Skeletal muscle cell (primary cell): Measurements from ENCODE around the gene PTAR1.

Experiments
- DNase-seq: peaks from one replicate; pipeline ENCODE4 v3.0.0-alpha.2; 2010; ENCODE audit warnings: low read depth
- H3K4me3 ChIP-seq: 2 replicates; pipeline ENCODE4 v1.5.1; 2011; ENCODE audit warnings: low read depth, mild to moderate bottlenecking, control low read depth, low read length, moderate library complexity

Gene PTAR1

GRCh38 chr9:69757996-69758675 is 1.7 kb downstream of the PTAR1 start:
- DNase-seq, result no peak

GRCh38 chr9:69755205-69755604 is 4.6 kb downstream of the PTAR1 start:
- H3K4me3 ChIP-seq, result no peak overlapping the region
- no peak for DNase-seq

More at GRCh38 chr9:69757996-69758675, 1.7 kb downstream of the PTAR1 start:
- H3K4me3 ChIP-seq, result peak overlapping the region; percentile 89

- no peak for DNase-seq
- H3K4me3 ChIP-seq, result no peak overlapping the region
Observed at GRCh38 chr9:69753830-69754229, 6.0 kb downstream of the PTAR1 start.

- DNase-seq, result no peak
- H3K4me3 ChIP-seq, result no peak overlapping the region
Observed at GRCh38 chr9:69750085-69750484, 9.7 kb downstream of the PTAR1 start.

GRCh38 chr9:69748304-69748703 is 11.5 kb downstream of the PTAR1 start:
- no peak for DNase-seq
- H3K4me3 ChIP-seq, result no peak overlapping the region

- H3K4me3 ChIP-seq, result no peak overlapping the region
- no peak for DNase-seq
Observed at GRCh38 chr9:69746859-69747560, 12.8 kb downstream of the PTAR1 start.

GRCh38 chr9:69745716-69746437 is 13.9 kb downstream of the PTAR1 start:
- no peak overlapping the region for H3K4me3 ChIP-seq

GRCh38 chr9:69744688-69745380 is 15.0 kb downstream of the PTAR1 start:
- no peak for DNase-seq
- no peak overlapping the region for H3K4me3 ChIP-seq

More at GRCh38 chr9:69745716-69746437, 13.9 kb downstream of the PTAR1 start:
- no peak for DNase-seq

GRCh38 chr9:69743930-69744329 is 15.9 kb downstream of the PTAR1 start:
- no peak for DNase-seq
- H3K4me3 ChIP-seq, result no peak overlapping the region

- DNase-seq, result no peak
Observed at GRCh38 chr9:69740872-69741505, 18.8 kb downstream of the PTAR1 start.

GRCh38 chr9:69731348-69731747 is 28.5 kb downstream of the PTAR1 start:
- no peak for DNase-seq
- H3K4me3 ChIP-seq, result no peak overlapping the region

More at GRCh38 chr9:69740872-69741505, 18.8 kb downstream of the PTAR1 start:
- H3K4me3 ChIP-seq, result no peak overlapping the region

- H3K4me3 ChIP-seq, result no peak overlapping the region
- no peak for DNase-seq
Observed at GRCh38 chr9:69719983-69720382, 39.8 kb downstream of the PTAR1 start.

GRCh38 chr9:69719367-69719766 is 40.4 kb downstream of the PTAR1 start:
- H3K4me3 ChIP-seq, result no peak overlapping the region
- peak; percentile 8 for DNase-seq

- no peak overlapping the region for H3K4me3 ChIP-seq
- no peak for DNase-seq
Observed at GRCh38 chr9:69718218-69718617, 41.6 kb downstream of the PTAR1 start.

GRCh38 chr9:69715825-69716224 is 44.0 kb downstream of the PTAR1 start:
- DNase-seq, result no peak
- no peak overlapping the region for H3K4me3 ChIP-seq

GRCh38 chr9:69715096-69715495 is 44.7 kb downstream of the PTAR1 start:
- no peak overlapping the region for H3K4me3 ChIP-seq
- no peak for DNase-seq

- no peak overlapping the region for H3K4me3 ChIP-seq
- DNase-seq, result no peak
Observed at GRCh38 chr9:69697475-69697874, 62.3 kb downstream of the PTAR1 start.

- H3K4me3 ChIP-seq, result no peak overlapping the region
- no peak for DNase-seq
Observed at GRCh38 chr9:69696802-69697201, 63.0 kb downstream of the PTAR1 start.

GRCh38 chr9:69689991-69690538 is 69.7 kb downstream of the PTAR1 start:
- H3K4me3 ChIP-seq, result no peak overlapping the region
- DNase-seq, result no peak
